HepG2 (cell line): ENCODE results near the gene PRMT6. TPM values are rescaled to one million over a fixed set of nuclear protein-coding genes. Genes with fewer than 3 reads are reported as not detected.

Experiments used
- ATAC-seq: fragments of 200-7000 bp; cut with Tn5 transposase; 3 replicates; pipeline ENCODE4 v1.9.1; 2020; ENCODE audit warnings: mild to moderate bottlenecking, moderate library complexity
- BruUV-seq: library from RNA; stranded (reverse); fragments of 400-500 nt; replicated peaks from 2 replicates; lab custom pipeline; 2021; lab: Mats Ljungman, UMichigan
- CTCF ChIA-PET: fragments of 300-600 bp; formaldehyde crosslinking; extraction: SDS; loops from one replicate; lab custom pipeline; 2021; ENCODE audit warnings: low total read pairs, inconsistent platforms, low intra/inter-chr PET ratio; lab: Yijun Ruan, JAX
- POLR2A ChIA-PET: fragments of 350-600 bp; sonication (Branson Sonifier 250); formaldehyde crosslinking; loops from one replicate; lab custom pipeline; 2020; ENCODE audit warnings: antibody characterized with exemption, inconsistent platforms; lab: Yijun Ruan, JAX
- DNase-seq: peaks from one replicate; pipeline ENCODE4 v3.0.0-alpha.2; 2015; ENCODE audit warnings: low spot score
- FAIRE-seq: peaks from 3 replicates; lab custom pipeline; 2011; peaks lifted over from hg19 to GRCh38; lab: Jason Lieb, UNC
- H2AFZ ChIP-seq: one replicate; pipeline ENCODE4 v1.6.1; 2011; ENCODE audit warnings: low read length, inconsistent platforms
- H3K27ac ChIP-seq: fragments of 300-600 bp; 3 replicates; pipeline ENCODE4 v1.8.0; 2011; ENCODE audit warnings: mixed run types, mild to moderate bottlenecking, mixed read lengths, low read length, inconsistent platforms; ENCODE audit not compliant: insufficient read depth; ENCODE audit errors: extremely low read length
- H3K27me3 ChIP-seq, 2 experiments: fragments of 200-600 bp in 1 of 2; 2 replicates in 1 of 2; 3 replicates in 1 of 2; pipeline versions ENCODE4 v1.6.0 to v1.8.0; 2011; ENCODE audit warnings: low read length in 2 of 2, mild to moderate bottlenecking in 2 of 2, moderate library complexity in 2 of 2, inconsistent platforms in 1 of 2; ENCODE audit not compliant: insufficient read depth in 2 of 2, control insufficient read depth in 1 of 2
- H3K36me3 ChIP-seq, 2 experiments: fragments of 200-600 bp in 1 of 2; replicated peaks in 1 of 2; 2 replicates in 1 of 2; 3 replicates in 1 of 2; pipeline versions ENCODE4 v1.5.1 to v1.8.0; 2011; ENCODE audit warnings: low read length in 2 of 2, inconsistent platforms in 1 of 2; ENCODE audit not compliant: insufficient read depth in 2 of 2, control insufficient read depth in 1 of 2
- H3K4me1 ChIP-seq: 2 replicates; pipeline ENCODE4 v1.5.1; 2012; ENCODE audit warnings: low read length, inconsistent platforms; ENCODE audit not compliant: insufficient read depth
- H3K4me2 ChIP-seq: 2 replicates; pipeline ENCODE4 v1.6.0; 2011; ENCODE audit warnings: low read depth, low read length, inconsistent platforms
- H3K4me3 ChIP-seq, 3 experiments: fragments of 200-600 bp in 1 of 3; sonication (generic), shearing (Covaris generic) in 1 of 3; replicated peaks in 1 of 3; 2 replicates each; pipeline ENCODE4 v1.5.1; 2011 to 2016; ENCODE audit warnings: low read length in 3 of 3, inconsistent platforms in 2 of 3, low read depth in 2 of 3, mild to moderate bottlenecking in 2 of 3, control low read depth in 1 of 3, mixed read lengths in 1 of 3; ENCODE audit not compliant: insufficient read depth in 1 of 3
- H3K79me2 ChIP-seq: one replicate; pipeline ENCODE4 v1.6.1; 2011; ENCODE audit warnings: low read length, inconsistent platforms; ENCODE audit not compliant: insufficient read depth
- H3K9ac ChIP-seq: 2 replicates; pipeline ENCODE4 v1.6.0; 2011; ENCODE audit warnings: mild to moderate bottlenecking, low read depth, low read length, inconsistent platforms; ENCODE audit not compliant: insufficient read depth
- H3K9me3 ChIP-seq: 2 replicates; pipeline ENCODE4 v1.5.1; 2012; ENCODE audit warnings: mild to moderate bottlenecking, low read length
- H4K20me1 ChIP-seq: 2 replicates; pipeline ENCODE4 v1.6.0; 2011; ENCODE audit warnings: inconsistent platforms, mild to moderate bottlenecking, low read length, moderate library complexity; ENCODE audit not compliant: insufficient read depth
- HMGXB3 ChIP-seq: sonication (generic); formaldehyde crosslinking; IDR thresholded peaks from 2 replicates; pipeline ENCODE4 v1.4.0; 2020; ENCODE audit warnings: missing genetic modification reagents, borderline replicate concordance
- KMT2A ChIP-seq: sonication (generic); formaldehyde crosslinking; IDR thresholded peaks from 2 replicates; pipeline ENCODE4 v1.4.0; 2020; ENCODE audit warnings: missing genetic modification reagents
- PPARG ChIP-seq: conservative IDR thresholded peaks from 2 replicates; pipeline ENCODE4 v1.6.1; 2016; ENCODE audit warnings: missing biosample characterization, missing genetic modification reagents
- ZNF160 ChIP-seq: sonication (generic); formaldehyde crosslinking; IDR thresholded peaks from 2 replicates; pipeline ENCODE4 v1.8.0; 2022; ENCODE audit warnings: mild to moderate bottlenecking, inconsistent platforms, missing genetic modification reagents
- ZNF670 ChIP-seq: sonication (generic); formaldehyde crosslinking; IDR thresholded peaks from 2 replicates; pipeline ENCODE4 v1.8.0; 2022; ENCODE audit warnings: mild to moderate bottlenecking, missing genetic modification reagents, borderline replicate concordance
- ZNF674 ChIP-seq: sonication (generic); formaldehyde crosslinking; IDR thresholded peaks from 2 replicates; pipeline ENCODE4 v1.5.0; 2020; ENCODE audit warnings: low read depth, mild to moderate bottlenecking, missing genetic modification reagents
- ZSCAN9 ChIP-seq: IDR thresholded peaks from 2 replicates; pipeline ENCODE4 v1.6.1; 2016; ENCODE audit warnings: borderline replicate concordance
- WGBS: methylation state at CpG from one replicate; pipeline ENCODE4 v1.1.6; 2017; ENCODE audit warnings: low lambda C conversion rate; 5-methylcytosine and 5-hydroxymethylcytosine counted together
- in situ Hi-C: cut with HindIII; loops from 2 replicates; pipeline ENCODE4 v1.10.0; 2017; ENCODE audit warnings: low pct_unique_long_range_greater_than_20kb; ENCODE audit not compliant: extremely low pct_ligation_motif_present
- intact Hi-C: fragments of 100-400 bp; cut with micrococcal nuclease; formaldehyde crosslinking; loops from one replicate; pipeline ENCODE4 v1.10.0; 2022; ENCODE audit not compliant: unreplicated experiment
- polyA plus RNA-seq, 8 experiments: library from polyadenylated mRNA; depleted of rRNA in 3 of 8; stranded (reverse) in 7 of 8; unstranded in 1 of 8; fragments of >200 nt; fragmentation: Illumina TruSeq in 4 of 8; extraction: Trizol in 4 of 8; gene quantifications; 2 replicates each; pipeline versions ENCODE4 v1.2.1 to v1.2.3, GENCODE V29; 2011 to 2016; ENCODE audit warnings: low read depth in 4 of 8, missing spikeins in 1 of 8, mixed read lengths in 1 of 8; ENCODE audit not compliant: insufficient read depth in 1 of 8
- total RNA-seq, 5 experiments: library from RNA; depleted of rRNA; stranded (reverse); fragments of >200 nt; fragmentation: Illumina TruSeq; extraction: Trizol; gene quantifications; 2 replicates each; pipeline ENCODE4 v1.2.3, GENCODE V29; 2016; ENCODE audit warnings: low read depth in 1 of 5

PRMT6 gene
- total and polyA plus RNA-seq, 2 of the 13 experiments (the other 11 are each of a cell fraction or from before 2014, with no cell fraction given), result 8.1 to 15.8 TPM

DNA sequence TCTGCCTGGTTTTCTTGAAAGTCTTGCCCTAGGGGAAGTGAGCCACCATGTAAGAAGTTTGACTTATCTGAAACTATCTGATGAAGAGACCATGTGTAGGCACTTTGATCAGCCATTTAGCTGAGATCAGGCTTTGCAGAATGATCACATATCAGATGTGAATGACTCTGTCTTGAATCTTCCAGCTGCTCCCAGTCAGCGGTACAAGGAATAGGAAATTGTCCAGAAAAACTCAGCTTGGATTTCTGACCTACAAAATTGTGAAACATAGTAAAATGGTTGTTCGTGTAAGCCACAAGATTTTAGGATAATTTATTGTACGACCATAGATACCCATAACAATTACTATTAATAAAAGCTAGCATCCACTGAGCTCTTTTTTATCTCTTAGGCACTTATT, 42.5 kb downstream of the PRMT6 start:
- no peak overlapping the region for H3K9ac ChIP-seq
- CTCF ChIA-PET, result no interaction called here
- no peaks in the 10 kb centered on the region for H3K27me3 ChIP-seq
- in situ Hi-C loops, result no loop called here
- no TSS peak for BruUV-seq
- no peaks in the 10 kb centered on the region for H3K4me1 ChIP-seq
- no peak overlapping the region for H3K4me3 ChIP-seq
- H2AFZ ChIP-seq, result no peak overlapping the region
- H4K20me1 ChIP-seq, result no peaks in the 10 kb centered on the region
- no peaks in the 10 kb centered on the region for H3K79me2 ChIP-seq
- no peak overlapping the region for H3K27ac ChIP-seq
- 5% methylated on average over 3 of the region's 3 CpGs for WGBS
- ATAC-seq, result no peak
- POLR2A ChIA-PET, result no interaction called here
- no peak overlapping the region for H3K4me2 ChIP-seq
- intact Hi-C loops, result no loop called here
- no peak for TF ChIP-seq ZNF670
- no peak for TF ChIP-seq KMT2A (CRISPR knock-in tag)
- no peak for TF ChIP-seq ZNF674
- TF ChIP-seq ZSCAN9 (CRISPR knock-in tag), result no peak
- no peak for TF ChIP-seq PPARG
- no peak for TF ChIP-seq ZNF160 (CRISPR knock-in tag)
- TF ChIP-seq HMGXB3 (CRISPR knock-in tag), result no peak
- no peak for DNase-seq
- FAIRE-seq, result no peak
- H3K36me3 ChIP-seq, result no peaks in the 10 kb centered on the region
- H3K9me3 ChIP-seq, result no peaks in the 10 kb centered on the region
